ENCODE measurements around the gene EFCAB6.

EFCAB6 gene

GRCh38 chr22:43516386-43516785 is 295.7 kb downstream of the EFCAB6 start:
- H4K20me1 ChIP-seq (ENCODE audit: control insufficient read depth, insufficient read depth, low read depth, low read length), result no peaks in the 10 kb centered on the region
- TF ChIP-seq EZH2phosphoT487 (IDR thresholded peaks at IDR 0.05; ENCODE audit: borderline replicate concordance, low read length) (no peak), CTCF (IDR thresholded peaks at IDR 0.05; ENCODE audit: low read depth, low read length, poor library complexity, severe bottlenecking) (no peak)
- no peak overlapping the region for H3K4me3 ChIP-seq (ENCODE audit: low read length)
- H3K27ac ChIP-seq (ENCODE audit: low read depth, low read length), result no peak overlapping the region
- no peak overlapping the region for H3K4me2 ChIP-seq (ENCODE audit: low read length)
- H3K9me3 ChIP-seq (ENCODE audit: control insufficient read depth, insufficient read depth, low read length), result no peaks in the 10 kb centered on the region
- H3K9me2 ChIP-seq (replicated peaks; ENCODE audit: control insufficient read depth, low read length), result no peaks in the 10 kb centered on the region
- no peaks in the 10 kb centered on the region for H3K36me3 ChIP-seq (ENCODE audit: control insufficient read depth, low read length)
- no peaks in the 10 kb centered on the region for H3K27me3 ChIP-seq (ENCODE audit: control insufficient read depth, low read length)
- H3K4me1 ChIP-seq (ENCODE audit: control insufficient read depth, low read length), result no peaks in the 10 kb centered on the region
- no peaks in the 10 kb centered on the region for H3K79me2 ChIP-seq (ENCODE audit: control insufficient read depth, low read length)
- H3F3A ChIP-seq (ENCODE audit: control insufficient read depth, insufficient read depth), result no peaks in the 10 kb centered on the region

- Histone ChIP-seq H3K27ac (ENCODE audit: low read depth, low read length) (no peak overlapping the region), H3K79me2 (ENCODE audit: control insufficient read depth, low read length) (no peaks in the 10 kb centered on the region), H3K4me3 (ENCODE audit: low read length) (no peak overlapping the region), H3K4me1 (ENCODE audit: control insufficient read depth, low read length) (no peaks in the 10 kb centered on the region), H3K9me2 (replicated peaks; ENCODE audit: control insufficient read depth, low read length) (no peaks in the 10 kb centered on the region), H3K4me2 (ENCODE audit: low read length) (no peak overlapping the region), H3F3A (ENCODE audit: control insufficient read depth, insufficient read depth) (no peaks in the 10 kb centered on the region), H3K36me3 (ENCODE audit: control insufficient read depth, low read length) (no peaks in the 10 kb centered on the region), H3K9me3 (ENCODE audit: control insufficient read depth, insufficient read depth, low read length) (no peaks in the 10 kb centered on the region), H4K20me1 (ENCODE audit: control insufficient read depth, insufficient read depth, low read depth, low read length) (no peaks in the 10 kb centered on the region), H3K27me3 (ENCODE audit: control insufficient read depth, low read length) (no peaks in the 10 kb centered on the region)
- no peak for TF ChIP-seq EZH2phosphoT487 (IDR thresholded peaks at IDR 0.05; ENCODE audit: borderline replicate concordance, low read length)
- peak; percentile 14 for TF ChIP-seq CTCF (IDR thresholded peaks at IDR 0.05; ENCODE audit: low read depth, low read length, poor library complexity, severe bottlenecking)
These were observed 296.2 kb downstream of the EFCAB6 start for GRCh38 chr22:43515902-43516301.

GRCh38 chr22:43515411-43515810 is 296.7 kb downstream of the EFCAB6 start:
- Histone ChIP-seq H3K9me2 (replicated peaks; ENCODE audit: control insufficient read depth, low read length) (no peaks in the 10 kb centered on the region), H3K9me3 (ENCODE audit: control insufficient read depth, insufficient read depth, low read length) (no peaks in the 10 kb centered on the region), H3K4me2 (ENCODE audit: low read length) (no peak overlapping the region), H3K79me2 (ENCODE audit: control insufficient read depth, low read length) (no peaks in the 10 kb centered on the region), H3K36me3 (ENCODE audit: control insufficient read depth, low read length) (no peaks in the 10 kb centered on the region), H3F3A (ENCODE audit: control insufficient read depth, insufficient read depth) (no peaks in the 10 kb centered on the region), H4K20me1 (ENCODE audit: control insufficient read depth, insufficient read depth, low read depth, low read length) (no peaks in the 10 kb centered on the region), H3K27me3 (ENCODE audit: control insufficient read depth, low read length) (no peaks in the 10 kb centered on the region), H3K4me1 (ENCODE audit: control insufficient read depth, low read length) (no peaks in the 10 kb centered on the region), H3K4me3 (ENCODE audit: low read length) (no peak overlapping the region), H3K27ac (ENCODE audit: low read depth, low read length) (no peak overlapping the region)
- TF ChIP-seq EZH2phosphoT487 (IDR thresholded peaks at IDR 0.05; ENCODE audit: borderline replicate concordance, low read length) (no peak), CTCF (IDR thresholded peaks at IDR 0.05; ENCODE audit: low read depth, low read length, poor library complexity, severe bottlenecking) (no peak)

Measured in DOHH2 (cell line).